ENCODE results near the gene SOX6.

DNA sequence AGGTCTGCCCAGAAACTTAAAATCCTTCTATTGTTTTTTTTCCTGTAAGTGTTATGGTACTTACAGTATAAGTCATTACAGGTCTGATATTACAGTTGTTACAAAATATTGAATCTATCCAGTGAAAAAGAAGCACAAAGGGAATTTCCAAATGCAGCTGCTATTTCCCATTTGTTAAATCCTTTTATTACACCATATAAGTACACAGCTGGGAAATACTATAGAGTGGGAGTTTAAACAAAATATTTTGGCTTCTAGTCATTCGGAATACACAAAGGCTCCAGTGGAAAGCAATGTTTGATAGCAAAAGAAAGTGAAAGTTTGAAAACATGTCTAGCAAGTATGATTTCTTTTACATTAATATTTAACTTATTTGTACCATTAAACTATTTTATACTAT, 18.0 kb downstream of the SOX6 start:
- TF ChIP-seq CTCF (IDR thresholded peaks at IDR 0.05) (no peak), POLR2AphosphoS5 (IDR thresholded peaks at IDR 0.05; ENCODE audit: insufficient read depth in 1 of 2, low read depth in 1 of 2) (no peak), POLR2A (IDR thresholded peaks at IDR 0.05) (no peak)

Measured in vagina (tissue), 2 donors.